Keratinocyte (primary cell): ENCODE results near the gene TRPC4.

Experiments
- CTCF ChIP-seq, 3 experiments: IDR thresholded peaks in 1 of 3; conservative IDR thresholded peaks in 1 of 3; optimal IDR thresholded peaks in 1 of 3; 2 replicates in 2 of 3; 3 replicates in 1 of 3; pipeline versions ENCODE3 to v1.5.1; 2011; ENCODE audit warnings: low read length in 3 of 3, mild to moderate bottlenecking in 3 of 3, moderate library complexity in 2 of 3, control low read depth in 1 of 3, inconsistent platforms in 1 of 3; ENCODE audit not compliant: insufficient read depth in 2 of 3; ENCODE audit errors: extremely low read depth in 1 of 3
- EZH2 ChIP-seq: IDR thresholded peaks from one replicate; pipeline ENCODE4 v1.6.1; 2012; ENCODE audit warnings: inconsistent platforms, mild to moderate bottlenecking, low read length, moderate library complexity

- no peak for TF ChIP-seq CTCF (optimal IDR thresholded peaks at IDR 0.05 in 1 of 3, IDR thresholded peaks at IDR 0.05 in 1 of 3, conservative IDR thresholded peaks at IDR 0.05 in 1 of 3; ENCODE audit: extremely low read depth in 1 of 3, insufficient read depth in 2 of 3, low read length in 3 of 3)
- TF ChIP-seq EZH2 = no peak
These were observed 187.1 kb downstream of the TRPC4 start for GRCh38 chr13:37682496-37682895.
